Right renal pelvis (tissue), 4 donors: Measurements from ENCODE around the gene SPTBN5. TPM values are rescaled to one million over a fixed set of nuclear protein-coding genes. Genes with fewer than 3 reads are reported as not detected.

ENCODE experiments used
- DNase-seq, 4 donors: peaks; one replicate each; pipeline ENCODE4 v3.0.0-alpha.2; 2013; ENCODE audit warnings: low read depth in 4 of 4, low spot score in 3 of 4, missing footprints in 1 of 4
- polyA plus RNA-seq, 4 donors: library from polyadenylated mRNA; unstranded; fragments of 120-200 nt; gene quantifications; one replicate each; pipeline ENCODE4 v1.2.1, GENCODE V29; 2013; ENCODE audit not compliant: insufficient read length in 4 of 4

Gene SPTBN5
- polyA plus RNA-seq, 4 donors: 2.6 to 3.0 (median 2.7) TPM

GRCh38 chr15:41927536-41927935 lies 33.7 kb upstream of the SPTBN5 start:
- DNase-seq: no peak

GRCh38 chr15:41926185-41927056 lies 32.6 kb upstream of the SPTBN5 start:
- DNase-seq: no peak

GRCh38 chr15:41925086-41925608 lies 31.3 kb upstream of the SPTBN5 start:
- DNase-seq: no peak

GRCh38 chr15:41923401-41923997 lies 29.6 kb upstream of the SPTBN5 start:
- DNase-seq: no peak

- no peak for DNase-seq
Observed at GRCh38 chr15:41922353-41922752, 28.5 kb upstream of the SPTBN5 start.

- DNase-seq: no peak
Observed at GRCh38 chr15:41921639-41922038, 27.8 kb upstream of the SPTBN5 start.

GRCh38 chr15:41921167-41921566 lies 27.3 kb upstream of the SPTBN5 start:
- DNase-seq: no peak

- DNase-seq: no peak
Observed at GRCh38 chr15:41919954-41920538, 26.2 kb upstream of the SPTBN5 start.

DNA sequence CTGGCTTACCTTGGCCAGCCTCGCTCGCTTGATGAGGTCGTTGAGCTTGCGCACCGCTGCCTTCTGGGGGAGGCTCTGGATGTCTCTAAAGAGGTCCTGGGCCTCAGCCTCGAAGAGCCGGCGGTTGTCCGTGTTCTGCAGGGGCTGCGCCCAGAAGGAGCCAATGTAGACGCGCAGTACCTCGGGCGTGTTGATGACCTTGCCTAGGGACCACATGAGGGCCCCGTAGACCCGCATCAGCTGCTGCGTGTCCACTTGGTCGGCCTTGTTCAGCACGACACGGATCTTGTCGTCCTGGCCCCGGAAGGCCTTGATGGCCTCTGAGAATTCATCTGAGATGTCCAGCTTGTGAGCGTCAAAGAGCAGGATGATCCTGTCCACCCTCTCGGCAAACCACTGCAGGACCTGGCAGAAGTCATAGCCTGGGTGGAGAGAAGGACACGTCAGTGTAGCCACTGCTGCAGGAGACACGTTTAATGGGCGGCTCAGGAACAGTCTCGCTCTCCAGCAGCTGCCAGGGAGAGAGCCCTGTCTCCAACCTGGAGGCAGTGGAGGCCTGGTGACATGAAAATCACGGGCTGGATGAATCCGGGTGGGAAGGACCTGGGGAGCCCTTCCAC lies 25.5 kb upstream of the SPTBN5 start:
- DNase-seq: no peak

DNA sequence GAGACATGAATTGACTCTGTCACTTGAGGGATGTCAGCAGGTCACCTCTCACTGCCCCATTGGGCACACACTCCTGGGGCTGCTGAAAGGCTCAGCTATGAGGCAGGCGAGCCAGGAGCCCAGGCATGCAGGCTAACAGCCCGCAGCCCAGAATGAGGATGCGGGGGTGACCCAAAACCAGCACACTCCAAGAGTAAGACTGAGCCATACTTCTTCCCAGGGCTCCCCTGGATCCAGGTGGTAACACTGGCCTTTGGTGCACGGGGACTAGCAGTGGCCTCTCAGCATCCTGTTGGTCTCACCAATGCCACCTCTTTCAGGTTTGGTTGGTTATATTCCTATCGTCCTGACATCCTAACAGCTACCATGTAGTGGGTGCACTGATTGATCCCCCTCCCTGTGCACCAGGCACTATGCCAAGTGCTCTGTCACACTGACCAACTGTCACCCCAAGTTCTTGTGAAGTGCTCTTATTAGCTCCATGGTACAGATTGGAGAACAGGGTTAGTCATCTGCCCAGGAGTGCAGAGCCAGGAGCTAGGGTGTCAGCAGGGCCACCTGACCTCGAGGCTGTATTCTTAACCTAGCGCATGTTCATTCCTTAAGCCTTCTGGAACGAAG lies 24.8 kb upstream of the SPTBN5 start:
- no peak for DNase-seq

GRCh38 chr15:41917767-41918430 lies 24.0 kb upstream of the SPTBN5 start:
- no peak for DNase-seq

DNA sequence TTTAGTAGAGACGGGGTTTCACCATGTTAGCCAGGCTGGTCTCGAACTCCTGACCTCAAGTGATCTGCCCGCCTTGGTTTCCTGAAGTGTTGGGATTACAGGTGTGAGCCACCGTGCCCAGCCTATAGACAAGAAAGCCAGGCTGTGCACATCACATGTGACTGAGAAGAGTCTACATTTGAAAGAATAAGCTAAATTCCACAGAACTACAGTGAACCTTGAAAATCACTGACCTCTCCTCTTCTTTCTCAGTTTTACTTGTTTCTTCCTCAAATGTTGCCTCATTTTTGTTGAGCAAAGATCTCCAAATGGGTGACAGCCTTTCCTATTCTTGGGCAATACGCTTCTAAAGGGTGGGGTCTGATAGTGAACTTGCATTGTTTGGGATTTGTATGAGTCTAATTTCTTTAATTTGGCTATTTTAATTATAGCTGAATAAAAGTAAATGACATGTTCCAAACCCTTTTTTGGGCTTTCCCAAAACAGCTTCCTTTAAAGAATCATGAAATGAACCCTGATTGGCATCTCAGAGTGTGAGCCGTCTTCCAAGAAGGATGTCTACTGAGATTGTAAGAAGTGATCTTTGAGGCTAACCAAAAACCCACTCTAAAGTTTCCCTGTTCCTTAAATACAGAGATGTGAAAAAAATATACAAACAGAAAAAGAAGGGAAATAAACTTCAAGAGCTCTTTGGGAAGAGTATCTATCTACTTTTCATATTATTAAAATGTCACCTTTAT lies 21.6 kb upstream of the SPTBN5 start:
- no peak for DNase-seq

DNA sequence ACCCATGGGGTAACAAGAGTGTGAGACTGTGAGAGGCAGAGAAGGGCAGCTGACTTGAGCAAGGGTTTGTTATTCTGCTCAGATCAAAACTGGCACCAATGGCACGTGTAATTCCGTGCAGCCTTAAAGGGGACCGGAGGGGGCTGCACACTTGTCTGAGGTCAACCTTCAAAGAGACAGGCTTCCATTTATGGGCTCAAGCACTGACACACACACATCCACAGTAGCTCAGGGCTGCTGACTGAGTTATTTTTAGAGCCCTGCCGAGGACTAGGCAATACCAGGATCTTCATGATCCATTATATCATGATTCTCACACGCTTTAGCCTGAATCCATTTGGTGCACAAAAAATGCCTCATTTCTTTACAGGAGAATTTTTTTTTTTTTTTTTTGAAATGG lies 20.6 kb upstream of the SPTBN5 start:
- DNase-seq: no peak

DNA sequence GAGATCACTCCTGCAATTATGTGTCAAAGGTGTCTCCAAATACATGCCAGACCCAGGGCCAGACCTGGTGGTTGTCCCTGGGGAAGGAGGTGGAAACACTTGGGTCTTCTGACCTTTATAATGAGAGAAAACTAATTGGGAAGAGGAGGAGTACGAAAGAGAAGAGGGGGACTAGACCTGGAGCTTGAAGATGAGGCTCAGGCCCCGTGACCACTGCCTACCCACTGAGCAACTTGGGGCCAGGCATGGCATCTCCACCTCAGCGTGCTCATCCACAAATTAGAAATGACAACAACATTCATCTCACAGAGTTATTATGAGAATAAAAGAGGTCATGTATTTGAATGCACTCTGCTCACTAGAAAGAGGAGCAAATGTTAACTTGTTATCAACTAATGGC lies 19.4 kb upstream of the SPTBN5 start:
- no peak for DNase-seq

DNA sequence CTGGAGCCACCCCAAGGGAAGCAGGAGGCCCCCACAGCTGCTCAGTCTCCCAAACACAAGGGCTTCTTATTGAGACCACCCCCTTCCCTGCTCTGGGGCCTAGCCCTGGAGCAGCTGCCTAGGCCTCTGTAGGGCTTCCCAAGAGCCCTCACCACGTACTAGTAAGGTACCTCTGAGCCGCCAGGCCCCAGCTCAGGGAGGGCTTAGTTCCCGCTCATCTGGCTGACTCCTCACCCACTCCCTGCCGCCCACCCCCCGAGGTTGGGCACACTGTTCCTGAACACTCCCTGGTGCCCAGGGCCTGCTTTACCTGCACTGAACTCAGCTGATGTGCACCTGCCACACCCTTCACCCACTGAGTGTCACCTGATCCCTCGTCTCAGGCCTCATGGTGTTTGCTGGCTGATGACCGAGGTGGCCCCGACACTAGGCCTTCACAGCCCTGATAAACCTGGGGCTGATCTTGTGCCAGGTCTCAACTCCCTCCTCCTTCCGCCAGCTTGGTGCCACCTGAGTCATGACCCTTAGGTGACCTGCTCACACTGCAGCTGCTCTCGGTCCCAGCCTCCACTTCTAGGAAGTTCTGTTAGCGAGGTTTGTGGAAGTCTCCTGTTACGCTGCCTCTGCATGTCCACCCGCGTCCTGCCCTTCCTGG lies 18.0 kb upstream of the SPTBN5 start:
- no peak for DNase-seq

- no peak for DNase-seq
Observed at GRCh38 chr15:41908736-41909461, 15.0 kb upstream of the SPTBN5 start.

DNA sequence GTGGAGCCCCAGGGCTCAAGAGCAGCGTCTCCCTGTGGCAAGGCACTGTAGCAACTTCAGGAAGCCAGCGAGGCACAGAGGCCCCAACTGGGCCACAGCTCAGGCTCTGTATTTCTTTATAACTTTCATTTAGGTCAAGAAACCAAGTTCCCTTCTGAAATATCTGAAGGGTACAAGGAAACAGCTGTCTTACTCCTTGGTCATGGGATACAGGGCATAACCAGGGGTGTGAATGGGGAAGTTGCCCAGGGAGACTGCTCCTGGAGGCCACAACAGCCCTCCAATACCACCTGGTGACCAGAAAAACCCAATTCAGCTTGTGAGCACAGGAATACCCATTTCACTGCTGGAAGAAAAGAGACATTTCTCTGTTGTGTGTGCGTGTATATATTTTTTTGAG lies 13.3 kb upstream of the SPTBN5 start:
- DNase-seq: no peak

DNA sequence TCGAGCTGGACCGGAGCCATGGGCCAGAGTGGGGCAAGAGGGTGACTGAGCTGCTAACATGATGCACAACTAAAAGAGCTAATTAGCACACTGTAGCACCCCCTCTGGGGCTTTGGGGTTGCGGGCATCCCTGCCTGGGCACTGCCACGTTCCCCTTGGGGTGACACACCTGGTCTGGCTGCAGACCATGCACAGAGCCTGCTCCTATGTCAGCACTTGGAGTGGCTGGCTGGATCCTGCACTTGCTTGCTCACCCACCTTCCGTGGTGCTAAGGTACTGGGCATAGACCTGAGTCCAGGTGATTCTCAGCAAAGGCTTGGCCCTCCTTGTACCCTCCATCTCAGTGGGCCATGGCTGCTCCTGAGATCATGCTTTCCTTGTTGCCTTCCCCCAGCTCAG lies 12.8 kb upstream of the SPTBN5 start:
- no peak for DNase-seq
